Measurements from ENCODE around the gene GAPVD1.

DNA sequence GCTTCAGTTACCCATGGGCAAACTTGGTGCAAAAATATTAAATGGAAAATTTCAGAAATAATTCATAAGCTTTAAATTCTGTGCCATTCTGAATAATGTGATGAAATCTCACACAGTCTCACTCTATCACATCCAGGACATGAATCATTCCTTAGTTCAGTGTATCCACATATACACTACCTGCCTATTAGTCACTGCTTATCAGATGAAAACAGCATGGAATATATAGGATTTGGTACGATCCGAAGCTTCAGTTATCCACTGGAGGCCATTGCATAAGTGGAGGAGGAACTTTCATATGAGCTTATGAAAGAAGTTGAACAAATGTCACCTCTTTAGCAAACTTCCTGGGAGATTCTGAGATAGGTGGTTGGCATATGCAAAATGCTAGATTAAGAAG, 64.2 kb downstream of the GAPVD1 start:
- TF ChIP-seq CTCF (conservative IDR thresholded peaks at IDR 0.05) (no peak), ZFX (IDR thresholded peaks at IDR 0.05) (no peak)
